Measurements from ENCODE around the gene DLST.

Gene DLST

GRCh38 chr14:74897642-74898041 lies 15.9 kb downstream of the DLST start:
- no peak for DNase-seq

GRCh38 chr14:74898083-74898482 lies 16.4 kb downstream of the DLST start:
- no peak for DNase-seq

GRCh38 chr14:74898694-74899093 lies 17.0 kb downstream of the DLST start:
- DNase-seq = no peak

- no peak for DNase-seq
Measured at GRCh38 chr14:74902941-74903705, 21.4 kb downstream of the DLST start.

GRCh38 chr14:74904635-74905503 lies 23.2 kb downstream of the DLST start:
- DNase-seq = peak in 1 of 3 experiments; percentile 26

GRCh38 chr14:74905595-74906142 lies 24.0 kb downstream of the DLST start:
- DNase-seq = peak; percentile 42 to 70 (median 67)

- no peak for DNase-seq
Measured at GRCh38 chr14:74906925-74907521, 25.3 kb downstream of the DLST start.

- no peak for DNase-seq
Measured at GRCh38 chr14:74907744-74908143, 26.0 kb downstream of the DLST start.

GRCh38 chr14:74908861-74909341 lies 27.2 kb downstream of the DLST start:
- no peak for DNase-seq

- no peak for DNase-seq
Measured at GRCh38 chr14:74909501-74909900, 27.8 kb downstream of the DLST start.

GRCh38 chr14:74909911-74910310 lies 28.2 kb downstream of the DLST start:
- DNase-seq = no peak

- no peak for DNase-seq
Measured at GRCh38 chr14:74910556-74910955, 28.8 kb downstream of the DLST start.

- DNase-seq = no peak
Measured at GRCh38 chr14:74911221-74911620, 29.5 kb downstream of the DLST start.

- no peak for DNase-seq
Measured at GRCh38 chr14:74911704-74912103, 30.0 kb downstream of the DLST start.

GRCh38 chr14:74912111-74912510 lies 30.4 kb downstream of the DLST start:
- DNase-seq = no peak

GRCh38 chr14:74912801-74913200 lies 31.1 kb downstream of the DLST start:
- no peak for DNase-seq

GRCh38 chr14:74913393-74913910 lies 31.7 kb downstream of the DLST start:
- no peak for DNase-seq

GRCh38 chr14:74913986-74914573 lies 32.4 kb downstream of the DLST start:
- DNase-seq = peak in 1 of 3 experiments; percentile 41

- DNase-seq = no peak
Measured at GRCh38 chr14:74915426-74915825, 33.7 kb downstream of the DLST start.

GRCh38 chr14:74915826-74916225 lies 34.1 kb downstream of the DLST start:
- no peak for DNase-seq

GRCh38 chr14:74917178-74917543 lies 35.4 kb downstream of the DLST start:
- DNase-seq = no peak

GRCh38 chr14:74917646-74918081 lies 35.9 kb downstream of the DLST start:
- DNase-seq = no peak

GRCh38 chr14:74918380-74918779 lies 36.7 kb downstream of the DLST start:
- DNase-seq = no peak
